GM19397 (cell line): ENCODE measurements around the gene IL1R2.
A peak's percentile ranks its signal among the peaks of the same experiment; 100 is the strongest.

Experiments used
- ATAC-seq: cut with Tn5 transposase; IDR thresholded peaks from one replicate; pipeline ENCODE4 v1.9.1; 2021; ENCODE audit warnings: mild to moderate bottlenecking, moderate library complexity; ENCODE audit not compliant: unreplicated experiment

IL1R2 gene

DNA sequence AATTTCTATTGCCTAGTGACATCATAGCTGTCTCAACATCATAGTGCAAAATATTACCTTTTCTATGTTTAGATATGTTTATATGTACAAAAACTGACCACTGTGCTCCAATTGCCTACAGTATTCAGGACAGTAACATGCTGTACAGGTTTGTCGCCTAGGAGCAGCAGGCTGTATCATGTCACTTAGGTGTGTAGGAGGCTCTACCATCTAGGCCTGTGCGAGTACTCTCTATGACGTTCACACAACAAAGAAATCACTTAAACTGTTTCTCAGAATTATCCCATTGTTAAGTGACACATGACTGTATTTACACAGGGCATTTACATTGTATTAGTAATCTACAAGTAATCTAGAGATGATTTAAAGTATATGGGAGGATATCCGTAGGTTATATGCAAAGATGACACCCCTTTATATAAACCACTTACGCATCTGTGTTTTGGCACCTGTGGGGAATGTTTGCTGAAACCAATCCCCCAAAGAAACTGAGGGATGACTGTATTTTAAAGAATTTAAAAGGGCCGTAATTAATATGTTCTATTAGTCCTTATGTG, 24.7 kb downstream of the IL1R2 start:
- no peak for ATAC-seq

DNA sequence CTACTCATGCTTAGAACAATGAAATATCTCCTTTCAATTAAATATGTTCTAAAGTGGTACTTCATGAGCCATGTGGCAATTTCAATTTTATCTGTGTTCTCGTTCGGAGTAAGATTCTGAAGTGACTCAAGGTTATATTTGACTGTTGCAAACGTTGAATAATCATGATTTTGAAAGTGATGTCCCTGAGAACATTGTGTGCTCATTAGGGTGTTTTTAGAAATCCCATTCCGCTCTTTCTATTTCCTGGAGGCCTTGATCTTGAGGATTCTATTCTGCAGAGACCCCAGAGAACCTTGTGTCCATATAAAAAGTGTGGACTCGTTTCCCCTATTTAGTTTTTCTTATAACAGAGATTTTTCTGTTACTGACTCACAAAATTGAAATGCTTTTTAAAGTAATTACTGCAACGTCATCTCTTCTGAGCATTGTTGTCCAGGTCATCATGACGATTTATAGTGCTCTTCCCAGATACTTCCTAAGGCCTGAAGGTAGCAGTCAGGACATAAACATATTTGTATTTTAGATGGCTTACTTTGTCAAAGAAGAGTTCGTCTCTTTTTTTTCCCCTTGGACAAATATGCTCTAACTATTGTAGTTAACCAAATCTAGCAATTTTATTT, 27.2 kb downstream of the IL1R2 start:
- ATAC-seq, result no peak

DNA sequence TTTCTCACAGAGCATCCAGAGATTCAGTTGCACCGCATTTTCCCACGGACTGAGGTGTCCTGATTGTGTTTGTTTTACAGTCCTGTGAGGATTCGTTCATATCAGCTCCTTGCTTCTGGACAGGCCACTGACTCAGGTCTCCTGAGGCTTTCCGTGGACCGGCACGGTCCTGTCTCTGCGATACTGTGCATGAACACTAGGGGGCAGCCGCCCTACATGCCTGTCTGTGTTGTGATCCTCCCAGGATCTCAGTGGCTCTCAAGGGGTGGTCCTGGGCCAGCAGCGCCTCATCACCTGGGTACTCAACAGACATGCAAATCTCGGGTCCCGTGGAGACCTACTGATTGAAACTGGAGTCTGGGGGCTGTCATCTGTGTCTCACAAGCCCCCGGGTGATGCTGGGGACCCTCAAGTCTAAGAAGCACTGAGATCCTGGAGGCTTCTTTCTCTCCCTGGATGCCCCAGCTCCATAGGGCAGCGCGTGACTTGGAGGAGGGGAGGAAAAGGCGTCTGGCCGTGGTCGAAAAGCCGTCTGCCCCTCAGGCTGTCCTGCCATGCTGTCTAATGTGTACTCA, 28.9 kb downstream of the IL1R2 start:
- ATAC-seq, result peak; percentile 60

DNA sequence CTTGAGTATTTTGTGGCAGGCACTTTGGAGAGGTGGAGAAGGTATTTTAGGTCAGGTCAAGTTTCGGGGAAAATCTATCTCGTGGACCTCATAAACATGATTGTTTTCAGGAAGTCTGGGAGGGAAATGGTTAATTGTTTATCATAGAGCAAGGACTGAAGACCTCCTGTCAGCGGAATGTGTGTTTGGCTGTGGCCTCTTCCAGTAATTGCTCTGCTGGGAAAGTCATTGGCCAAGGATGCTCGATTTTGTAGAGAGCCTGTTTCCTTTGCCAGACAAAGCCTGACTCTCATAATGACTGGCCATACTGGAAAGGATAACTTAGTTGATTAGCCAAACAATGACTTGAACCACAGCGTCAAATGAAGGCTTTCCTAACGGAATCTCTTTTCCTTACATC, 30.0 kb downstream of the IL1R2 start:
- ATAC-seq, result no peak

DNA sequence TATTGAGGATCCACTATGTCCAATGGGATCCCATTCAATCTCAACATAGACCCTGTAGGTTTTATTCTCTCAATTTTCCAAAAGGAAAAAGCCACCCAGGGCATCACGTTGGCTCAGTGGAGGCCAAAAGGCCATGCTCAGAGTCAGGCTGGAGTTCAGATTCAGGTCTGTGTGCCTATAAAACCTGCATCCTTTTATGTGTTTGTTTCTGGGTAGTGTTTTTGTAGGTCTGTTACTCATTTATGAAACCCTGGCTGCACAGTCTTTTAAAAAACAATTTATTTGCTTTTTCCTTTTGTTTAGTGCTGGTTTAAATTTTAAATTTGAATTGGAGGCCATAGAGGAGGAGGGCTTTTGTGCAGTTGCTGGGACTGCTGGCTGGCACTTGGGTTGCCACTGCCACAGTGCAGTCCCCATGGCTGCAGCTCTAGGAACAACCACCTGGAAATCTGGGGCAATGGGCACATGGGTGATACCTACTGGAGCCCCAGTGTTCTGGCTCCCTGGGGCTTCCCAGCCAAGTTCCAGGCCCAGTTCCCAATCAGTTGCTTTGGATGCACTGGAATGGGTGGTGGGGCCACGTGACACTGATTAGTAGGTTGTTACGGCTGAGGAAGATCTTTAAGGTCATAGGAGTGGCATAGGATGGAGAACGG, 31.3 kb downstream of the IL1R2 start:
- ATAC-seq, result no peak

DNA sequence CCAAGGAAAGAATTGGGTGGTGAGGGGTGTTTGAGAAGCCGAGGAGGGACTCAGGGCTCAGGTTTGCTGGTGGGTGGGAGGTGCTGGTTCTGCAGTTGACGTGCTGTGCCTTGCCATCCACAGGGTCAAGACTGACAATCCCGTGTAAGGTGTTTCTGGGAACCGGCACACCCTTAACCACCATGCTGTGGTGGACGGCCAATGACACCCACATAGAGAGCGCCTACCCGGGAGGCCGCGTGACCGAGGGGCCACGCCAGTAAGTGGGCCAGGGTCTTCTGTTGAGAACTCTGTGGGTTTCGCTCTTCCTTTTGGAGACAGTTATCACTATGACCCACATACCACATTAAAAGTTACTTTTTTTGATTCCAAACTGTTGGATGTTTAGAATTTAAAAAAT, 32.6 kb downstream of the IL1R2 start:
- ATAC-seq, result no peak

DNA sequence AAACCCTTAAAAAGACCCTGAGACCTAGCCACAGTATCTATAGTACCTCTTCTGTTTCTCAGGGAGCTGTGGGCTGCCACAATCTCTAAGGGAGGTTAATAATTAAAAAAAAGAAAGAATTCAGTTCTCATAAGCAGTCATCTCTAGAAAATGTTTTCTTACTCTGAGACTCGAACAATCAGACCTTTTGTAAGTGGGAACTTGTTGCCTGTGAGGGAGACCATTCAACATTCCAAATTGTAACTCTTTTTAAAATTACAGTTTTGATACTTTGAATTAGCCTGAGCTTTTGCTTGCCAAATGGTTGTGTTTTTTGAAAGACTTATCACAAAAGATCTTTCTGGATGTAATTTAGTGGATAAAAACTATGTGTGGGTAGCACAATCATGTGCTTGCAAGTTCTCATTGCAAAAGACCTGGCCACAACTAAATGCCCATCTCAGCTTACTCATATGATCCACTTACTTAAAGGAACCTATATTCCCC, 33.3 kb downstream of the IL1R2 start:
- peak; percentile 62 for ATAC-seq

DNA sequence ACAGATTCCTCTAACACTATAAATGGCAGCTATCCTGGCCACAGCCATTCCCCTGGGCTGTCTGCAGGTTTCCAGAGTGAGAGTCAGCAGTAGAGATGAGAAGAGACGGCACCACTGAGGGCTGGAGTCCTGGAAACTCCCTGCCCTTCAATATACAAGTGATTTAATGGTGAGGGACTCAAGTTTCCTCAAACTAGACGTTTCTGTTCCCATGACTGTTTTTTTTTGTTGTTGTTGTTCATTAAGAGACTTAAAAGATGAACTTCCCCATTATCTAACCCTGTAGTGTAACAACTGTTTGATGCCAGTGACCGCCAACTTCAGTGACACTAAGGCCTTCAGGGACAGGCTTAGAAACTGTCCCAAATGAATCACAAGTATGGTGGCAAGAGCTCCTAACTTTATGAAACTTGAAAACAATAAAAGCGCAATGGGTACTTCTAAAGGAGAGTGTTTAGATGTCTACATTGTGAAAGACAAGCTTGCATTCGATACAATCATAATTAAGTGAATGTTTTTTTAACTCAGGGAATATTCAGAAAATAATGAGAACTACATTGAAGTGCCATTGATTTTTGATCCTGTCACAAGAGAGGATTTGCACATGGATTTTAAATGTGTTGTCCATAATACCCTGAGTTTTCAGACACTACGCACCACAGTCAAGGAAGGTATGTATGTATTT, 34.0 kb downstream of the IL1R2 start:
- ATAC-seq, result peak; percentile 55

DNA sequence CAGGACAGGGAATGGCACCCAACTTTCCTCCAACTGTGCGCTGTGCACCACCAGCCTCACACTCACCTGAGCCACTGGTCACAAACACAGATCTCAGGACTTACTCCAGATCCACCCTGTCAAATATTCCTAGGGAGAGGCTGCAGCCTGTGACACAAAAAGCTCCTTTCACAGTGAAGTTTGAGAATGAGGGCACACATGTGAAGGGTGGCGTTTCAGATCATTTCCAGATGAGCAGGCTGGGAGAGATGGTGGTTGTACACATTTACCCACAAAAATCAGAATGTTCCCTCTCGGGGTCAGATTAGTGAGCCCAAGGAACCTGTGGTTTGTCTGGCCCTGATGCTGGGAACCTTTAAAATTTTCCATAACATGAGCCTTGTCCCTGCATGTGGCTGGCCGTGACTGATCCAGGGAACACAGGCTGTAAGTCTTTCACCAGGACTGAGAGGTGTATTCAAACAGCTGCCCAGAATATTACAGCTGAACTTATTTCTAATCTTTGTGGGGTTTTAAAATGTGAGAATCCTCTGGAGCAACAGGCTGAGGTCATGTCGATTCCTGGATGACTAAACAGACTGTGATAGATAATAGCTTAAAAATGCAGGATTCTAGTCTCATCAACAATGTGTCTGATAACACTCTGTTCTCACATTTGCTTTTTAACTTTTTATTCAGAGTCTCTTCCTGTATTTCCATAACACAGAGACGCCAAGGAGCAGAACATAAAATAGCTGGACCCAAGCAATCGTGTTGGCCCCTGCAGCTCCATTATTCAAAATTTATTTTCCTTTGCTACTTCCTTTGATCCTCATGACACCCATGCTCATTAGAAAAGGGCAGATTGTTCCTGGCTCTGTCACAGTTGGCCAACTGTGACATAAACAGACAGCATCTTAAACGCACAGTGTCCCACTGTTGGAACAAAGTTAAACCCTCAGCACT, 35.5 kb downstream of the IL1R2 start:
- ATAC-seq, result no peak

DNA sequence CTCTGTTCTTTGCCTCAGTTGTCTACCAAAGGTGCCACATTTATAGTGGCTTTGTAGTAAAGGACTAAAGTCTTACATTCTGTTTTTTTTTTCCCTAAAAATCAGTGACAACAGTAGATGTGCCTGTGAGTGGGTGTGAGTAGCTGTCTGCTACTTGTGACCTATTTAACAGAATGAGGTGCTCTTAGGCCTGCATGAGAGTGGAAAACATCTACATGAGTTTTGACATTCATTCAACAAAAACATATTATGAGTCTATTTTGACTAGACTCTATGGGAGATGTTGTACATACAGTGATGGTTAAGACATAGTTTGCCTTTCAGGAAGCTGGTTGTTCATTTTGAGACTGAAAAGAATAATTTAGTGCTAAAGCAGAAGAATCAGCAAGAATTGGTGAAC, 36.7 kb downstream of the IL1R2 start:
- no peak for ATAC-seq

DNA sequence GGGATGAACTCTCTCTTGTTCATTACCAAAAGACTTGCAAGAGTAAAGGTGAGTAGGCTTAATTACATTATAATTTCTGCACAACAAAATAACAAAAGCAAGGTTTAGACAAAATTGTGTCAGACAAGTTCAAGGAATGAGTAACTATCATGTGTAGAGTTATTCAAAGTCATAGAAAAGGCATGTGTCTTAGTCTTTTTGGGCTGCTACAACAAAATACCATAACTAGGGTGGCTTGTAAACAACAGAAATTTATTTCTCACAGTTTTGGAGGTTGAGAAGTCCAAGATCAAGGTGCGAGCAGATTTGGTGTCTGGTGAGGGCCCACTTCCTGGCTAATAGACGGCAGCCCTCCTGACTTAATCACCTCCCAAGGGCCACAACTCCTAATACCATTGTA, 37.6 kb downstream of the IL1R2 start:
- ATAC-seq, result no peak

DNA sequence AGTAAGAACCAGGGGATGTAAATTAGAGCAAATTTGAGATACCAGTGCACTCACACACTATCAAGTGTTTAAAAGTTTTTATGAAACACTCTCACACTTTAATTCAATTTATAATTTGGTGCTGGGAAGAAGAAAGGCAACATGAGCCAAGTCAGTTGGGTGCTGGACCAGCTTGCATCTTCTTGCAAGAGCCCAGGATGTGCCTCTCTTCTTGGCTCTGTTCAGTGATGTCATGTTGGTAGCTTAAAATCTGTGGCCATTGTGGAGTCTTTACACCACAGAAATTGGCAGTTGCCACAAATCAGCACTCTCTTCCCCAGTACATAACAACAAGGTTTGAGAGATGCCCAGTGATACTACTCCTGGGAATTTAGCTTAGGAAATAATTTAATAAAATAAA, 38.2 kb downstream of the IL1R2 start:
- ATAC-seq, result no peak

DNA sequence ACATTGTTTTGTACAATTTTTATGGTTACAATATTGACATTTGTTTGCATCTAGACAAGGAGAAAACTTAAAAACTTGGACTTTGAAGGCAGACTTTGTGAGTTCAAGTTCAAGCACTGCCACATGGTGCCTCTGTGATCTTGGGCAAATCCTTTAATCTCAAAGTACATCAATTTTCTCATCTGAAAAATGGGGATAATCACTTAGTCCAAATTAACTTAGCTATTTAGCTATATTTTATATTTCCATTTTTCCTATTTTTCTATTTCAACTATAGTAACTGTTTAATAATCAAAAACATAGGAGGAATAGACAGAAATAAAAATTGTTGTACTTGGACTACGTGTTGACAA, 38.7 kb downstream of the IL1R2 start:
- no peak for ATAC-seq

DNA sequence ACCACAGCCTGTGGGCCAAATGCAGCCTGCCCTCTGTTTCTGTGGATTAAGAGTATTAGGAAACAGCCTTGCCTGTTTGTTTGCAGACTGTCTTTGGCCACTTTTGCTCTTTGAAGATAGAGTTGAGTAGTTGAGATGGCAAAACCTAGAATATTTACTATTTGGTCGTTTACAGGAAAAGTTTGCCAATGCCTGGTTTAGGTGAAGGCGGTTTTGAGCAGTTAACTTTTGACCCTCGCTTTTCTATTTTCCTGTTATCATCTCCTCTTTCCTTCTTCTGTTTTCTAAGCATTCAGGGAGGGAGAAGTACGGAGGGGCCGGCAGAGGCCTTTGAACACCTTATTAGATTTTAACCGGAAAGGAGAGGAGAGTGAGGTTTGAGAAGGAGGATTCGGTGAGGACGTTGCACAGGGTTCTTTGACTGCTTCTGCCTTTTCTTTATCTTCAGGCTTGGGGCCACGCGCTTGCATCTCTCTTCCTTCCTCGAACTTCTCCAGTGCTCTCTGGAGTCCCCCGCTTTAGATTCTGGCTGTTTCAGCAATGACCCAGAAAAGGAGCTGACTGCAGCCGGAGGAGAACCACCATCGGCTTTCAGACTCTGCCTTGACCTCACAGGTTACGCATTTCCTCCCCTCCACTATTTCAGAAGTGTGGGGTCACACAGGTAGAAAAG, 39.2 kb downstream of the IL1R2 start:
- ATAC-seq, result no peak

DNA sequence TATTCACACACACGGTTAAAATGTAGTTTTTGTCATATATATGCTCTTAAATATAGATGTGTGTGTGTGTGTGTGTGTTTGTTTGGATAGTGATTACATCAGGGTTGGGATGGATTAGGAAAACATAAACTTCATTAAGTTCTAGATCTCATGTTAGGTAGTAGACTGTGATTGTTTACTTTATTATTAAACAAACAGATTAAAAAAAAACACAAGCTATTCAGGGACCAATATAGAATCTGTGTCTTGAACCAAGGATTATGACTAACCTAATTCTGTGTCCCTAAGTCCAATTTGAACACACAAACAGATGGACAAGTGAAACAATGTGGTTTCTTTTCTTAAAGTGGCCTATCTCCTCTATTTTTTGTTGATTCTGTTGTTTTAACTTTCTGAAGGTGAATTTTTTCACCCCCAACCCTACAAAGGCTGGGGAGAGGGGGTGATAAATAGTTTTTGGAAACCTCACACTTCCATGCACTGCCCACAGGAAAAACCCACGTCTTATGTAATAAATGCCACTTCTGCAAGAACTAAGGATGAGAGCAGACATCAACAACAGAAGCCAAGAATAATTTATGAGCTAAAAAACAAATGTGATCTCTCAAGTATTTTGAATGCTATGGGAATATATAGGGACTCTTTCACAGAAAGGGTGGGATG, 40.7 kb downstream of the IL1R2 start:
- no peak for ATAC-seq

DNA sequence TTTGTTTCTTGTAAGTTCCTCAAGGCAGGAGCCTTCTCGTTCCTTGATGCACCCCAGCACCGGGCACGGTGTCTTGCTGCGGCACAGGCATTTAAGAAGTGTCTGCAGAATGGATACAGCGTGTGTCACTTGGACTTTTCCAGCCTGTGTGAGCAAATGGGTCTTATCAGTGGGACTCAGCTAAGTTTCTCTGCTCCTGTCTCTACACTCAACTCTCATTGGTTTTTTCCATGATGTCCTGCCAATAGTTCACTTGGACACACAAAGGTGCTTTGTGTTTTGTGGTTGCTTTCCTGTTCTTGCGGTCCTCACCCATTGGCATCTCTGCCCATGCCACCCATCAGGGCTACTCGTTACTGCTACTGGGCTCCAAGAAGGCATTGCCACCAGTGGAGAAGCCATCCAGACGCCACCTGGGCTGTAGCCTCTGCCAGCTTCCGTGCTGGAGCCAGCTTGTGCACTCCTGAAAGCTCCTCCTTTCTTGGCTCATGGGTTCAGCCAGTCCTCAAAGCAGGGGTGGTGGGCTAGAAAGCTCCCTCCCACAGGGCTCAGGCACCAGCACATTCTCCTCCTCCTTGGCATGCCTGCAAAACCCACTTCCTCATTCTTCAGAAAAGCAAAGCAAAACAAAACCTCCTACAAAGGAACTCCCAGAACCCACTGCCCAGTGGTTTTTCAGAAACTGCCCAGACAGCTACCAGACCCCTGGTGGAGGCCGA, 41.4 kb downstream of the IL1R2 start:
- ATAC-seq, result peak; percentile 67

DNA sequence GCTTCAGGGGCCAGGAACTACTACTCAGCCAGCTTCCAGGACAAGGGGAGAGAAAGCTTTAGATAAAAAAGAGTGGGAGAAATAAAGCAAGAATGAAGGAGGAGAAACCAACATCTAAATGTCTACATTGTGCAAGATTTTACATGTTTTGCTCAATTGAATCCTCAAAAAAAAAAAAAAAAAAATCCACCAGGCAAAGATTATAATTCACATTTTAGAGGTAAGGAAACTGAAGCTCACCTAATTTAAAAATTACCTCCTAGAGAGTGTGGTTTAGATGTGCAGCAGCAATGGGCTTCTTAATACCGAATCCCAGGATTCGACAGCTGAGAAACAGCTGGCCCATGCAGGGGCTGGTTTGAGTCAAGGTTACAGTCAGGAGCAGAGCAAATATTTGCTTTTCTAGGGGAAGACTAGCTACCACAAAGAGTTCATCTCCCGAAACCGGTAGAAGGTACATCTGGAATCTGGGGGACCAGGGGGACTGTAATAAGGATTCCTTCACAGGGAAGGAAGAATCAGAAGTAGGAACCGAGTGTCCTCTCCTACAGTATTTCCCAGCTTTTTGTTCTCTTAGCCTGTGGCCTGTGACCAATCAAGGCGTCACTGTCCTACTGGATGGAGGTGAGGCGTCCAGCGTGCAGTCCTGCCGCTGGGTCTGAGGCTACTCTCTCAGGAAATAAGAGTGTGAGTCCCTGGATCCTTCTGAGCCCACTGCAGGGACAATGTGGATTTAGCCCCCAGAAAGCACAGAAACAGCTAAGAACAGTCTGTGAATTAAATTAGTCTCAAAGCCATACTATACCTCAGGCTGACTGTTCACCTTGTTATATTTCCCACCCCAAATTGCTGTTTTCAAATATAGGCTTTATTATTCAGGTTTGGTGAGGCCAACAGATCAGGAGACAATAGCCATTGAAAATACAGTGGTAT, 42.3 kb downstream of the IL1R2 start:
- ATAC-seq, result no peak
